Glutamatergic neuron (in vitro differentiated cells): ENCODE data around the gene GNA12. TPM values are rescaled to one million over a fixed set of nuclear protein-coding genes. Genes with fewer than 3 reads are reported as not detected.
"Not testable (repeated sequence)": the region's sequence is repeated elsewhere in the genome, so short reads cannot be mapped to it uniquely, and the experiment has no call there.

Source experiments
- DNase-seq: peaks from one replicate; pipeline ENCODE4 v3.0.0; 2022
- H3K27ac Mint-ChIP-seq: one replicate; pipeline ENCODE4 v1.8.0; 2020; ENCODE audit warnings: mild to moderate bottlenecking, mixed read lengths, inconsistent platforms; ENCODE audit not compliant: unreplicated experiment
- H3K27me3 Mint-ChIP-seq: one replicate; pipeline ENCODE4 v1.8.0; 2020; ENCODE audit warnings: mild to moderate bottlenecking, moderate library complexity, mixed read lengths, inconsistent platforms; ENCODE audit not compliant: unreplicated experiment
- H3K36me3 Mint-ChIP-seq: one replicate; pipeline ENCODE4 v1.8.0; 2020; ENCODE audit warnings: mild to moderate bottlenecking, mixed read lengths, inconsistent platforms; ENCODE audit not compliant: unreplicated experiment
- H3K4me1 Mint-ChIP-seq: one replicate; pipeline ENCODE4 v1.8.0; 2020; ENCODE audit warnings: mild to moderate bottlenecking, low read depth, mixed read lengths, inconsistent platforms; ENCODE audit not compliant: unreplicated experiment
- H3K4me3 Mint-ChIP-seq: one replicate; pipeline ENCODE4 v1.8.0; 2020; ENCODE audit warnings: mild to moderate bottlenecking, mixed read lengths, inconsistent platforms; ENCODE audit not compliant: unreplicated experiment
- H3K9me3 Mint-ChIP-seq: one replicate; pipeline ENCODE4 v1.8.0; 2020; ENCODE audit warnings: mild to moderate bottlenecking, moderate library complexity, mixed read lengths, inconsistent platforms; ENCODE audit not compliant: unreplicated experiment
- CTCF ChIP-seq: fragments of 200-600 bp; sonication (generic); IDR thresholded peaks from one replicate; pipeline ENCODE4 v1.5.0; 2021; ENCODE audit not compliant: partially characterized antibody, unreplicated experiment
- total RNA-seq: library from RNA; stranded (reverse); fragmentation: NEBNext Ultra II Directional; extraction: Animal tissue kit (Norgen Biotek cat#: 25700); gene quantifications from one replicate; pipeline ENCODE4 v1.2.1, GENCODE V29; 2021; ENCODE audit not compliant: unreplicated experiment

Gene GNA12
- total RNA-seq, 1 donor from 2014 or later, result 66.2 TPM

GRCh38 chr7:2680792-2681490, 163.2 kb downstream of the GNA12 start:
- no peaks in the 10 kb centered on the region for H3K36me3 Mint-ChIP-seq
- H3K27me3 Mint-ChIP-seq, result peaks cover 3% of the 10 kb centered on the region
- H3K4me1 Mint-ChIP-seq, result peaks cover 3% of the 10 kb centered on the region
- H3K4me3 Mint-ChIP-seq, result no peak overlapping the region
- peak; percentile 76 for DNase-seq
- H3K27ac Mint-ChIP-seq, result no peak overlapping the region
- peaks cover 3% of the 10 kb centered on the region for H3K9me3 Mint-ChIP-seq
- peak; percentile 73 for TF ChIP-seq CTCF

GRCh38 chr7:2680256-2680655, 163.9 kb downstream of the GNA12 start:
- no peaks in the 10 kb centered on the region for H3K27me3 Mint-ChIP-seq
- H3K36me3 Mint-ChIP-seq, result no peaks in the 10 kb centered on the region
- no peak for DNase-seq
- H3K4me1 Mint-ChIP-seq, result peaks cover 3% of the 10 kb centered on the region
- H3K9me3 Mint-ChIP-seq, result peaks cover 5% of the 10 kb centered on the region
- no peak for TF ChIP-seq CTCF
- H3K4me3 Mint-ChIP-seq, result no peak overlapping the region
- no peak overlapping the region for H3K27ac Mint-ChIP-seq

- H3K27ac Mint-ChIP-seq, H3K9me3 Mint-ChIP-seq, H3K36me3 Mint-ChIP-seq: not testable (repeated sequence)
These were observed 164.7 kb downstream of the GNA12 start for GRCh38 chr7:2679135-2680127.

GRCh38 chr7:2678454-2678853, 165.7 kb downstream of the GNA12 start:
- H3K4me1 Mint-ChIP-seq, H3K27me3 Mint-ChIP-seq, H3K27ac Mint-ChIP-seq, DNase-seq, H3K4me3 Mint-ChIP-seq, H3K36me3 Mint-ChIP-seq: not testable (repeated sequence)
- peaks cover 10% of the 10 kb centered on the region for H3K9me3 Mint-ChIP-seq

More at GRCh38 chr7:2679135-2680127, 164.7 kb downstream of the GNA12 start:
- not testable (repeated sequence) for H3K27me3 Mint-ChIP-seq, H3K4me1 Mint-ChIP-seq, DNase-seq, H3K4me3 Mint-ChIP-seq

Other genes starting within 250 kb of the GNA12 start
- gene TTYH3, start 212.3 kb downstream of the GNA12 start, total RNA-seq, result 324 TPM
- gene AMZ1, start 156.1 kb downstream of the GNA12 start, total RNA-seq, result 0.15 TPM
- 1.4 TPM for gene CARD11, start 199.6 kb upstream of the GNA12 start, total RNA-seq